Fibroblast of lung (primary cell): ENCODE measurements around the gene BTRC.

Experiments
- CTCF ChIP-seq, 2 donors: IDR thresholded peaks in 1 of 2; conservative IDR thresholded peaks in 1 of 2; 1 replicate in 1 of 2; 2 replicates in 1 of 2; pipeline ENCODE4 v1.5.1; 2011 to 2012; ENCODE audit warnings: low read length in 2 of 2, control low read depth in 1 of 2, inconsistent platforms in 1 of 2, low read depth in 1 of 2, mild to moderate bottlenecking in 1 of 2
- EZH2 ChIP-seq: IDR thresholded peaks from 2 replicates; pipeline ENCODE4 v1.5.1; 2012; ENCODE audit warnings: low read length, control low read depth, mild to moderate bottlenecking; ENCODE audit errors: missing control alignments

GRCh38 chr10:101489355-101489754 lies 135.4 kb downstream of the BTRC start:
- TF ChIP-seq CTCF (conservative IDR thresholded peaks at IDR 0.05 in 1 of 2, IDR thresholded peaks at IDR 0.05 in 1 of 2; ENCODE audit: low read depth in 1 of 2, low read length in 2 of 2): no peak
- no peak for TF ChIP-seq EZH2
